Epithelial cell of proximal tubule (primary cell): ENCODE data around the gene RBM20. TPM values are rescaled to one million over a fixed set of nuclear protein-coding genes. Genes with fewer than 3 reads are reported as not detected.

Experiments
- DNase-seq: peaks from one replicate; pipeline ENCODE4 v3.0.0-alpha.2; 2011; ENCODE audit warnings: low read depth
- H3K4me3 ChIP-seq: 2 replicates; pipeline ENCODE4 v1.5.1; 2011; ENCODE audit warnings: low read depth, mild to moderate bottlenecking, low read length
- total RNA-seq: library from RNA; depleted of rRNA; stranded (reverse); fragments of >200 nt; gene quantifications from 2 replicates; pipeline ENCODE4 v1.2.3, GENCODE V29; 2015
- TF ChIP-seq, protein P1 (sequence below): conservative IDR thresholded peaks from 2 replicates; pipeline ENCODE4 v1.5.1; 2012; ENCODE audit warnings: low read depth, mild to moderate bottlenecking, low read length

Gene RBM20
- total RNA-seq, 1 donor from 2014 or later = 0.46 TPM

GRCh38 chr10:110871298-110872084, 227.4 kb downstream of the RBM20 start, which contains the start of gene PDCD4:
PDCD4 (plus strand) TSS chr10:110871928; CDS start chr10:110876028, 4,100 bp downstream.
- peak within 1 kb of the TSS; percentile 87 for H3K4me3 ChIP-seq
- DNase-seq = peak; percentile 58
- TF ChIP-seq, protein P1, sequence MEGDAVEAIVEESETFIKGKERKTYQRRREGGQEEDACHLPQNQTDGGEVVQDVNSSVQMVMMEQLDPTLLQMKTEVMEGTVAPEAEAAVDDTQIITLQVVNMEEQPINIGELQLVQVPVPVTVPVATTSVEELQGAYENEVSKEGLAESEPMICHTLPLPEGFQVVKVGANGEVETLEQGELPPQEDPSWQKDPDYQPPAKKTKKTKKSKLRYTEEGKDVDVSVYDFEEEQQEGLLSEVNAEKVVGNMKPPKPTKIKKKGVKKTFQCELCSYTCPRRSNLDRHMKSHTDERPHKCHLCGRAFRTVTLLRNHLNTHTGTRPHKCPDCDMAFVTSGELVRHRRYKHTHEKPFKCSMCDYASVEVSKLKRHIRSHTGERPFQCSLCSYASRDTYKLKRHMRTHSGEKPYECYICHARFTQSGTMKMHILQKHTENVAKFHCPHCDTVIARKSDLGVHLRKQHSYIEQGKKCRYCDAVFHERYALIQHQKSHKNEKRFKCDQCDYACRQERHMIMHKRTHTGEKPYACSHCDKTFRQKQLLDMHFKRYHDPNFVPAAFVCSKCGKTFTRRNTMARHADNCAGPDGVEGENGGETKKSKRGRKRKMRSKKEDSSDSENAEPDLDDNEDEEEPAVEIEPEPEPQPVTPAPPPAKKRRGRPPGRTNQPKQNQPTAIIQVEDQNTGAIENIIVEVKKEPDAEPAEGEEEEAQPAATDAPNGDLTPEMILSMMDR = no peak

GRCh38 chr10:110872145-110872983, 228.2 kb downstream of the RBM20 start:
- TF ChIP-seq, protein P1 = peak; percentile 31
- no peak for DNase-seq
- peak overlapping the region; percentile 87 for H3K4me3 ChIP-seq

- TF ChIP-seq, protein P1 = no peak
- H3K4me3 ChIP-seq = peak overlapping the region; percentile 87
- DNase-seq = no peak
Observed at GRCh38 chr10:110872984-110873923, 229.1 kb downstream of the RBM20 start.

GRCh38 chr10:110873951-110874350, 229.8 kb downstream of the RBM20 start:
- TF ChIP-seq, protein P1 = no peak
- peak overlapping the region; percentile 87 for H3K4me3 ChIP-seq
- DNase-seq = no peak

- TF ChIP-seq, protein P1 = no peak
- DNase-seq = no peak
- H3K4me3 ChIP-seq = no peak overlapping the region
Observed at GRCh38 chr10:110876000-110876399, 231.9 kb downstream of the RBM20 start.

DNA sequence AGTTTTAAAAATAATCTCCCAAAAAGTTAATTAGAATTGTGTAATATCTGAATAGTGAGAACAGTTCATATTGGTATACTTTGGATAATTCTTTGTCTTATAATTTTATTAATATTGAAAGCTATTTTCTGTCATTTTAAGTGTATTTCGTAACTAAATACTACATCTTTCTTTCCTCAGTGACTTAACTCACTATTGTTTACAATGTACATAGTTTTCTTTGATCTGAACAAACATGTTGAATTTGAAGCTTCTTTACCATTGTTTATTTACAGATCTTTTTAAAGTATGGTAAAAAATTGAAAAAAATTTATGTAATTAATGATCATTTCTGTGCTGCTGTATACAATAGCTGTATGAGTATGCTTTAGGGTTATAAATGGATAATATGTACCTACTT, 232.7 kb downstream of the RBM20 start:
- TF ChIP-seq, protein P1 = no peak
- DNase-seq = no peak
- H3K4me3 ChIP-seq = no peak overlapping the region
